Activated CD8-positive, alpha-beta memory T cell treated with anti-CD3 and anti-CD28 coated beads for 48 hours (primary cell): ENCODE data around the gene ENTPD6.
"Not testable (repeated sequence)": the region's sequence is repeated elsewhere in the genome, so short reads cannot be mapped to it uniquely, and the experiment has no call there.

ENCODE experiments used
- DNase-seq, 3 experiments: peaks; one replicate each; pipeline ENCODE4 v3.0.0-alpha.2; 2020; ENCODE audit warnings: low read depth in 2 of 3, low spot score in 2 of 3

The ENTPD6 gene

DNA sequence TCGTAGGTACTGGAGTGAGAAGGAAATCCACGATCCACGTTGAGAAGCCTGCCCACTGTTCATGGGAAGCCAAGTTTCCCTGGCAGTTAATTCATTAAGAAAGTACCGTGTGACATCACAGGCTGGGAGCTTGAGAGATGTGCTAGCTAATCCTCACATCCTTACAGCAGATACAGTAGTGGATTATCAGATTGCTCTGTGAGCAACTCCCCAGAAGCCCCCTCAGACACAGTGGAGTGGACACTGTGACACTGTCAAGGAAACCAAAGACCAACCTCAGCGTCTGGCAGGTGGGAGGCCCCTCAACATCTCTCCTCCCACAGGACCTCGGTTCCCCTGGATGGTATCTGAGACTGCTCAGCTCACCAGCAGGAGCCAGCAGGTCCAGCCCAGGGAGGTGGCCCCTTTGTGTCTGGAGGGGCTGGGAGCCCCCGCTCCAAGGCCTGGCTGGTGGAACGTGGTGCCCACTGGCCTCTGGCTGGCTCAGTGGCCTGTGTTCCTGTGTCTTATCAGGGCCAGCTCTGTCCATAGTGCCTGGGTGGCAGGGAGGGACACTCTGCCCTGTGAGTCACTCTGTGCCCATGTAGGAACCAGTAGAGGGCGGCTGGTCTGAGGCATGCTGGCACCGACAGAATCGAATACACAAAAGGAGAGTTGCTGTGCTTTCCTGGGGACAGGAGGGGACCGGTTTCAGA is 59.6 kb downstream of the ENTPD6 start:
- DNase-seq: no peak

DNA sequence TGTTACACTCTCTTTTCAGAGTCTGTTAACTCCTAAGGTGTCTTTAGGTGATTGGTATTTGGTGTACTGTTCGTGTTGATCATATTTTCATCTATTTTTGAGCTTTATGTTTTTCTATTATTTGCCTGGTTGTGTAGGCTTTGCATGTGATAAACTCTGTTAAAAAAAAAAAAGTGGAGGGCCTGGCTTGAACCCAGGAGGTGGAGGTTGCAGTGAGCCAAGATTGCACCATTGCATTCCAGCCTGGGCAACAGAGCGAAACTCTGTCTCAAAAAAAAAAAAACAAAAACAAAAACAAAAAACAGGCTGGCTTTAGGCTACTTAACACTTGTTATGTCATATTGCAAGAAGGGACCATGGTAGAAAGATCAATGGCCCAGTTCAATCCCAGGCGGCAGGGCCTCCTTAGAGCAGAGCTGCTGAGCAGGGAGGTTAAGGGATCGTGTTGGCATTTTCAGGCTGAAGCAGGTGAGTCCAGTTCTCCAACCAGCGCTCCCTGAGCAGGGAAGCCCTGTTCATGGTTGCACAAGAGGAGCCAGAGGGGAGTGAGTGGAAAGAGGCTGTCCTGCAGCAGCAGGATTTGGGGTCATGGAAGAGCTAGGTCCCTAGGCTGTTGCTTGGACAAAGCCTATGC is 60.8 kb downstream of the ENTPD6 start:
- no peak for DNase-seq

DNA sequence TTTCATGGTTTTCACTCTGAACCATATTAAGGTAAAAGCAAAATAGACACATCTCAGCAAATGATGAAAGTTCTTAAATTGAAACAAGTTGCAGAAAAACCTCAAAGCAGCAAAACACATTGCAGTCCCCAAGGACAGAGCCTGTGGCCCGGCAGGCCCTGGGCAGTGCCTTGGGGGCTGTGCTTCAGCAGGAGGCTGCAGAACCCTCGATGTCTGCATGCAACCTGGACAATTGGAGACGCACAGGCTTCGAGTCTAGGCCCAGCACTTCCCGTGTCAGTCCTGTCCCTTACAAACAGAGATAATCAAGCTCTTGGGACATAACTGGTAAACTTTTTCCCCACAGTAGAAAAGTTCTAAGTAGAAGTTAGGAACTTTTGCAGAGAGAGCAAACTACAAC is 61.6 kb downstream of the ENTPD6 start:
- no peak for DNase-seq

DNA sequence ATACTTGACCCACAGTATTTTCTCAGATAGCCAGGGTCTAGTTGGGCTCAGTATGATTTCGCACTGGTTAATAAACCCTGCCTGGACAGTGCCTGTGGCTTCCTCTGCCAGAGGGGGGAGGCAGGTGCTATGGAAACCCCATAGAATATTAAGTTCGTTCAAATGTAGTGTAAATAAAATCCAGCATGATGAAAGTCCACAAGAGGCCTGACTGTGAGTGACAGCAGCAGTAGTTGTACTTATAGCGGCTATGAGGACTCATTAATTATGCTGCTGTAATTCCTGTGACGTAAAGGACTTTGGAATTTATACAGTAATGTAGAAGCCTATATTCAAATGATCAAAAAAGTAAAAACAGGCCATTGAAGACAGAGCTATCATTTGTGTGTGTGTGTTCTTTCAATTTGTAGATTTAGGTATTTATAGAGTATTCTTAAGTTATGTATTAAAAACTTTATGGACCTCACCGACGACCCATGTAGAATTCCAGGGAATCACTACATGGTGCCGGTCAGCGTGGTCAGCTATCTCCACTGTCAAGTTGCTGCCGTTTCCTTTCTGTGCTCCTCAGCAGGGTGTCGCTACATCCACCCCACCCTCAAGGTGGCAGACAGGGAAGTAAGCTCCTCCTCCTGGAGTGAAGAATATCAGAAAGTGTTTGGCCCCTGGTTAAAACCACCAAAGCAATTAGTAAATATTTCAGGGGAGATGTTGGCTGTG is 62.4 kb downstream of the ENTPD6 start:
- no peak for DNase-seq

DNA sequence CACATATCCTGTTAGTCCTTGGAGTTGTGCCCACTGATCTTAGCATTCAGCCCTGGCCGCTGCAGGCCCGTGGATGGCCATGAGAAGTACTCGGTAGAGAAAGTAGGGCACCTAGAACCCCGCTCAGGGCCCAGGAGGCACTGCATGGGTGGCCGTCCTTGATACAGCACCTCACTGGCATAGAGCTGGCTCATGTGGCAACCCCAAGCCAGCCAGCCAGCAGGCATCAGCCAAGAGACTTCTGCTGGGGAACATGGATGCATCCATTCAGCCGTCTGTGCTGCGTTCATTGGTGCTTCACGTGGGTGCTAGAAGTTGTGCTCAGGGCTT is 62.9 kb downstream of the ENTPD6 start:
- DNase-seq: no peak

DNA sequence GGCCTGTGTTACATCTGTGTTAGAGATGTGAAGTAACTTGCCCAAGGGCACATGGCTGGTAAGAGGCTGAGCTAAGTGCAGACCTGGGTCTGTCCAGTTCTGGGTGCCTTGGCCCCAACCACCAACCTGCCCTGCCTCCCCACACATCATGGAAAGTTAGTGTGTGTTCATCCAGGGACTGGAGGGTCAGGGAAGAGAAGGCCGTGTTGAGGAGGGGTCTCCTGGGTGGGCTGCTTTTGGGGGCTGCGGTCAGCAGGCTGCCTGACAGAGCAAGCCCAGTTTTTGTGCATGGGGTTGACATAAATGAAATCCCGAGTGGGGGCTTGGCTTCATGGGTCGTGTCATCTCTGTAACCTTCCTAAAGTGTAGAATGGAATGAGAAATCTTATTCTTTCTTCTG is 63.3 kb downstream of the ENTPD6 start:
- DNase-seq: no peak

DNA sequence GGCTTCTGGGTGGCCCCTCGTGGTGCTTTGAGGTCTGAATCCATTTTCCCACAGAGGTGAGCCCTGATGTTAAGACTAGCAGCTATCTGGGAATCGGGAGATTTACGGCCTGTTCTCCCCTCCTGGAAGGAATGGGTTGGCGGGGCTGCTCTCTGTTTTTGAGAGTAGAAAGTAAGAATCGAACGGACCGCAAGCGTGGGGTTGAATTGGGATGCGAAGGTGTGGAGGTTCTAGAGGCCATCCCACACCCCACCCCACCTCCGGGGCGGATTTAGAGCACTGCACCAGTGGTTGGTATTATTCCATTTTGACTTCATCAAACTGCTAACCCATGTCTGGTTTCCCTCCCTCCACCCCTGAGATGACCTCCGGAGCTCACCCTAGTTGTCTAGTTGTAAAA is 63.8 kb downstream of the ENTPD6 start:
- no peak for DNase-seq

DNA sequence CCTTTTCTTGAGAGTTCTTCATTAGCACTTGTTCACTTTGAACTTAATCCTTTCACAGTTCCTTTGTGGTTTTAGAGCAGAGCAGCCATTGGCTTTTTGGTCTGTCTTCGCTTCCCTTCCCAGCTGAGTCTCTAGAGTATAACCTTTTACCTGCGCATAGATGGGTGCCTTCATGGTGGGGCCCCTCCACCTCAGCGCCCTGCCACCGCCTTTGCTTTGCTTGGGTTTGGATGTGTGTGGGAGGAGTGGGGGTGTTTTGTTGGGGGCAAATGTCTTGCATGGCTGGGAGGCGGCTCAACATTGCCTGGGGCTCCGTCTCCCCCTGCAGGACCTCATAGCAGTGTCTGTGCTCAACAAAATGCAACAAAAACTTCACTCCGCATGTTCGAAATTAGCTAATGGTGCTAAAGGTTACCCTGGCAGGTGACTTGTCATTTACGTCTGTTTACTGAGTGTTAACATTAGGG is 64.3 kb downstream of the ENTPD6 start:
- DNase-seq: peak in 1 of 3 experiments; percentile 6

DNA sequence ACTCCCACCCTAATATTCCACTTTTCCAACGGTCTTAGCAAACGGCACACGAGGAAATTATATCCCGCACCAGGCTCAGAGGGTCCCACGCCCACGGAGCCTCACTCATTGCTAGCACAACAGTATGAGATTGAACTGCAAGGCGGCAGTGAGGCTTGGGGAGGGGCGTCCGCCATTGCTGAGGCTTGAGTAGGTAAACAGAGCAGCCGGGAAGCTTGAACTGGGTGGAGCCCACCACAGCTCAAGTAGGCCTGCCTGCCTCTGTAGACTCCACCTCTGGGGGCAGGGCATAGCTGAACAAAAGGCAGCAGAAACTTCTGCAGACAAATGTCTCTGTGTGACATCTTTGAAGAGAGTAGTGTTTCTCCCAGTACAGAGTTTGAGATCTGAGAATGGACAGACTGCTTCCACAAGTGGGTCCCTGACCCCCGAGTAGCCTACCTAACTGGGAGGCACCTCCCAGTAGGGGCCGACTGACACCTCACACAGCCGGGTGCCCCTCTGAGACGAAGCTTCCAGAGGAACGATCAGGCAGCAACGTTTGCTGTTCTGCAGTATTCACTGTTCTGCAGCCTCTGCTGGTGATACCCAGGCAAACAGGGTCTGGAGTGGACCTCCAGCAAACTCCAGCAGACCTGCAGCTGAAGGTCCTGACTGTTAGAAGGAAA is 65.4 kb downstream of the ENTPD6 start:
- DNase-seq: not testable (repeated sequence)

DNA sequence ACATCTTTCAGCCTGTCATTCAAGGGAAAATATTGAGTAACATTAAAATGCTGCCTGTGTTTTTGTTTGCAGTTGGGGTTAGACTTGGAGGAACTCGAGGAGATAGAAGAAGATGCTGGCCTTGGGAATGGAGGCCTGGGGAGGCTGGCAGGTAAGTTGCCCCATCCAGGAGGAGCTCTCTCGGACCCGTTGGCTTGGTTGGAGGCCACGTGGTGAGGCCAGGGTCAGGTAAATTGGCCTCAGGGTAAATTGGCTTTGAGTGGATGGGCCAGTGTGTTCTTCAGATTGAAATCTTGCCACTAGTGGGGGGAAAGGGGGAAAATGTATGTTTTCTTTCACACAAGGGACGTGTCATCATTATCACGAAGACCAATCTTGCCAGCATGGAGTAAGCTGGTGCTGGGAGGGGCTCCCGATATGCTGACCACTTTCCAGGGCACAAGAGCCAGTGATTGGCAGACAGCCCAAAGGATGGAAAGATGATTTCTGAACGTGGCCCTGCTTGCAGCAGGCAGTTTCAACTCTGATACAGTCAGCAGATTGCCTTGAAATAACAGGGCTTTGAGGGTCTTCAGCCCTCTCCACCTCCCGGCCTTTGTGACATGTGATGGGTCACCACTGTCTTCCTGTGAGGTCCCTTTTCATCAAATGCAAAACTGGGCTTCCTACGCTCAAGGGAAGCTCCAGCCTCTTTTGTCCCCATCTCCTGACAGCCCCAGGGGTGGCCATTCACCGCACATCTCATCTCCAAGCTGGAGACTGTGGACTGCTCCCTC is 73.7 kb downstream of the ENTPD6 start:
- DNase-seq: no peak

DNA sequence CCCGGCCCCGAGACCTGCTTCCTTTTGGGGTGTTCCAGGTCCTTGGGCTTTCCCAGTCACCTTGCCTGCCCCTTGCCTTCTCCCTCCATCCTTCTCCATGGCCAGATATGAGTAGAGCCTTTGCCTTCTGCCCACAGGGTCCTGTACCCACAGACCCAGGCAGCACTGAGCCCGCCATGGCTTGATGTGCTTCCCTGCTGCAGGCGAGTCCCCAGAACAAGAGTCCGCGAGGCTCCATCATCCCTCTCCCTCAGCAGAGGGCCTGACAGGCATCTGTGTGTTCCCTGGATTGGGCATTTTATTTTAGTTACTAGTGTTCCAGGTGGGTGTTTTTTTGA is 74.3 kb downstream of the ENTPD6 start:
- no peak for DNase-seq

DNA sequence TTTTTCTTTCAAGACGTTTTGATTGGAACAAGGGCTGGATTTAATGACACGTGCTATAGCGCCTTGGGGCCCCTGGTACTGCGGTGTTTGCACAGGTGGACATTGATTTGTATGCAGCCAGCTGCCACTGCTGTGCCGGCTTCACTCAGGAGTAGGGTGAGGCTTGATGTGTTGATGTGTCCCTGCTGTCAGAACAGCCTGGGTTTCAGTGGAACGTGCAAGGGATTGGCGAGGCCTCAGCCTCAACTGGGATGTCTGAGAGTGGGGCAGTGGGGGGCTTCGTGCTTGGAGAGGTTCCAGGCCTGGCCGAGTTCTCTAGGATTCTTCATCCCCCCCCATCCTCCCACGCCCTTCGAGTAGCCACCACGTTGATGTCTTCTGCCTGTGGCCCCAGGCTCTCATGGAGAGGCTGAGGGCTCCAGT is 75.3 kb downstream of the ENTPD6 start:
- no peak for DNase-seq

DNA sequence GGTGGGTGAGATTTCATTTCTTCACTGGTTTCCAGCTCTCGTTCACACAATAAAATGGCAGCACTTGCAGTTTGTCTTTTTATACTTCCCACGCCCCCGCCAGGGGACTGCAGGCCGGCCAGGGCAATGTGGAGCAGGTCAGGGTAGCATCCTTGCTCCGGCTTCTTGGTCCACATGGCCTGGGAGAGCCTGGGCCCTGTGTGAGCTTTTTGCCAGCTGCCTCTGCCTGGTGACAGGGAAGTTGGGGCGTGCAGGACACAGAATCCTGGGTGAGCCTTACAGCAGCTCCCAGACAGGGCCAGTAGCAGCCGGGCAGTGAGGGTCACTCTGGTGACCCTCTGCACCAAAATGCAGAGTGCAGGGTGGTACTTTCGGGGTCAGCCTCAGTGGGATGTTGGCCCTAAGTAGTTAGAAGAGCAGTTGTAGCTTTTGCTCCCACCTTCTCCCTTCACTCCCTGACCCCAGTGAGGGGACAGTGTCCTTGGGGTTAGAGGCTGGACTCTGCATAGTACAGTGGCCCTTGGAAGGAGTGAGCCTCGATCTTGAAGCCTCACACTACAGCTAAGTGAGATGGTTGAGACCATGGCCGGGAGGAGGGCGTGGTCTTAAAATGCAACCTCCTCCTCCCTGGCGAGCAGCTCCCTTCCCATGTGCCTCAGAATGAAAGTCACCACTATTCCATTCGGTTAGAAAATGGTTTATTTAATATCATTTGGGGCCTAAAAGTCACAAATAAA is 76.1 kb downstream of the ENTPD6 start:
- DNase-seq: no peak

DNA sequence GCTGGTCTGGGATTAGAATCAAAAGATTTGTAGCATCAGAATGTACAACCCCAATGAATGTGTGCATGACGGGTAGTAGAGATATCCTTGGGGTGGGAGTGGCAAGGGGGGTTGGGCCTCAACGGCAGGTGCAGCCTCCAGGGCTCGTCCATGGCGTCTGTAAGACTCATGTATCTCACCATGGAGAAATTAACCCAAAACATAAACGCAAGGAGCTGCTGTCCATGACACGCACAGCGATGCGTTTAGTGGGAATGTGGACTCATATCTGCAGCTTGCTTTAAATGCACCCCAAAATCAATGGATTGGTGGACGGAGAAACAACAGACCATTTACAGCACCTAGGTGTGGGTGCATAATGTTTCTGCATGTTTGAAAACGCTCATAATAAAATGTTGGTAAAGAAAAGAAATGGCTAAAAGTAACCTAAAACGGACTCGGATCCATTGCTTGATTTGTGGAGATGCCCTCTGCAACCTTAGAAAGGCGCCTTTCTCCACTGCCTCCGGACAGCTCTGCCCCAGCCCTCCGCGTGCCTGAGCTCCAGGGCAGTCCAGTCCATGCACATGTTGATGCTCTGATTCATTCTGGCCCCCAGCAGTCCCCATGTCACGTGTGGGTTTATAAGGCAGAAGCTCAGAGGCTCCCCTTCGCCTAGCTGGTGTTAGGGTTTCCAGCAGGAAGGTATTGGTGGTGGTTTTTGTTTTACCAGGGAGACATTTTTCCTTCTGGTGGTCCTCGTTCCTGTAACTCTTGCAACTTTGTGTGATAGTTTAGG is 76.9 kb downstream of the ENTPD6 start:
- no peak for DNase-seq

DNA sequence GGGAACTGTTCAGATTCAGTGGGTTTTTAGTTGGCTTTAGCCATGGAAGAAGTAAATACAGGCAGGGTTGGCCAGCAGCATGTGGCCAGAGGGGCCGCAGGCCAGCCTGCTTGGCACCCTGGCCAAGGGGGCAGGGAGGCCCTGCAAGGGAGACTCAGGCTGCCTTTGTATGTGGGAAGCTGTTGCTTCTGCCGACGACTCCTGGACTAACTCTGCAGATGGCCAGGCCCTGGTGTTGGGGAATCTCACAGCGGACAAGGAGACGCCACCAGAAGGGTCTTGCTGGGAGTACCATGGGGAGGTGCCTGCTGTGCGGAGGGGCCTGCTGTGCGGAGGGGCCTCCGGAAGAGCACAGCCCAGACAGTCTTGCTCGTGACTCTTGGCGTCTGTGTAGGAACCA is 77.5 kb downstream of the ENTPD6 start:
- DNase-seq: no peak

DNA sequence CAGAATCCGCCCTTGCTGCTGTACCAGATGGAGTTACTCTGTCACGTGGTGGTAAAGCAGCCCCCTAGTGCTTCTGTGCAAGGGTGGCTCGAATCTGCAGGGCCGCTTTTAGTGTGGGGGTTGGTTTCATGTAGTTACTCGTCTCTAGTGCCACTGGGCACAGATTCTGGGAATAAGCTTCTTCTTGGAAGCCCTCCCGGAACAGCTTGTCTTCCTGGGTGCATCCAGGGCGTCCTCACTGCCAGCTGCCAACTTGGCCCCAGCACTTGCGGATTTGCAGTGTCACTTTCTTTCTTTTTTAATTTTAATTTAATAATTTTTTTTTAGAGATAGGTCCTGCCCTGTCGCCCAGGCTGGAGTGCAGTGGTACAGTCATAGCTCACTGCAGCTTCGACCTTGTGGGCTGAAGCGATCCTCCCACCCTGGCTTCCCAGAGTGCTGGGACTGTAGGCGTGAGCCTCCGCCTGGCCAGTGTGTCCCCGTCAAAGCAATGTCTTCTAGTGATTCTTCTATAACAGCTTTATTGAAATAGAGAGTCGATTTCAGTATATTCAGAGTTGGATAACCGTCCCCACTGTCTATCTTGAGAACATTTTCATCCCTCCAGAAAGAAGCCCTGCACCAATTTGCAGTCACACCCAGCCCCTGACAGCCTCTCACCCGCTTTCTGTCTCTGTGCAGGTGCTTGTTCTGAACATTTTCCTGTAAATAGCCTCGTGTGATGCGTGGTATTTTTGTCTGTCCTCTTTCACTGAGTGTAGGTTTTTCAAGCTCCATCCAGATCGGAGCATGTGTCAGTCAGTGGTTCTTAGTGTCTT is 78.2 kb downstream of the ENTPD6 start:
- no peak for DNase-seq

DNA sequence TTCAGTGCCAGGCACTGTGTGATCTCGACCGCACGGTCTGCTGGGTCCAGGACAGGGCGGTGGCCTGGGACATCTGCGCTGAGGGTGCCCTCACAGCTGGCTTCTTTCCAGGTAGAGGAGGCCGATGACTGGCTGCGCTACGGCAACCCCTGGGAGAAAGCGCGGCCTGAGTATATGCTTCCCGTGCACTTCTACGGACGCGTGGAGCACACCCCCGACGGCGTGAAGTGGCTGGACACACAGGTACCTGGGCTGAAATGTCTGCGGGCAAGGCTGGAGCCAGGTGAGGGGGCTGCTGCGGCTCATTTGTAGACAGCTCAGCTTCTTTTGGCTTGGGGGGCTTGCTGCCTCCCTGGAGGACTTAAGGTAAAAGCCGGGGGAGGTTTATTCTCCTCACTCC is 79.0 kb downstream of the ENTPD6 start:
- DNase-seq: no peak

DNA sequence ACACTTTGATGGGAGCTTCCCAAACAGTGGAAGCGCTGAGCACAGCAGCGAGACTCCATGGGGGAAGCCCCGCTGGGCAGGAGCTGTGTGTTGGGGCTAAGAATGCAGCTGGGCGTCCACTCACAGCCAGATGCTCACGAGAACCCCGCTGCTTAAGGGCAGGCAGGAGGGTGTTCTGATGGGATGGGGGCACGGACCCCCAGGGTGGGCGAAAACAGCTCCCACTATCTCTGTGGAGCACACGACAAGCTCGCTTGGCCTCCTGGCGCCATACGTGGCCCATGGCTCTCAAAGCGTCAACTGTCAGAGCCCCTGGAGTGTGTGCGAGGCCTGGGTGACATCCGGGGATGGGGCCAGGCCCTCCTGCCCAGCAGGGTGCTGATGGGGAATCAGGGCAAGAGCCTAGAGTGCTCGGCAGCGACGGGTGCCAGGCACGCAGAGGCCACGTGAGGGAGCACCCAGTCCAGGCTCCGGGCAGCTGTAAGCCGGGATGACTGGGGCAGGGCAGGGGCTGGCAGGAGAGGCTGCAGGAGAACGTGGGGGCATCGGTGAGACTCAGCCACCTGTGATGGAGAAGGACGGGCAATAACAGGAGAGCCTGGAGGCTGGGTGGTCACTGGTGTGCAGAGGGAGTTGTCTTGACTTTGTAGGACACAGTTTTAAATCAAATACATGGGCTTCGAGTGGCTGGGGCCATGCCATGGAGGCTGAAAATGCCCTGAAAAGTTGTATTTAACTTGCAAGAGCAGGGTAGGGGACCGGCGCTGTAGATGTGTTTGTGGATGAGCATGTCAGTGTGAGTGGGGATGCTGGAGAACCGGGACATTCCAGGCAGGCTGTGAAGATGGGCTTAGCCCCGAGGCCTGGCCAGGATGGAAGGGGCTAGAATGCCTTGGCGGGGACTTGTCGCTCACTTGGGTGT is 79.6 kb downstream of the ENTPD6 start:
- DNase-seq: no peak
